GM19324 (cell line): ENCODE data around the gene WDR46.
"Not testable (repeated sequence)": the region's sequence is repeated elsewhere in the genome, so short reads cannot be mapped to it uniquely, and the experiment has no call there.

Experiments
- ATAC-seq: cut with Tn5 transposase; IDR thresholded peaks from one replicate; pipeline ENCODE4 v1.9.1; 2021; ENCODE audit warnings: mild to moderate bottlenecking, moderate library complexity; ENCODE audit not compliant: unreplicated experiment, low FRiP score

WDR46 gene

GRCh38 chr6:33271468-33272274 is 17.4 kb downstream of the WDR46 start, which contains the start of the genes RPS18 and VPS52:
RPS18 (plus strand) TSS chr6:33272075; CDS start chr6:33272120, 45 bp downstream.
VPS52 (minus strand) TSS chr6:33271876; CDS start chr6:33271675, 201 bp downstream.
- ATAC-seq, result peak; percentile 85

- ATAC-seq, result no peak
These were observed 17.9 kb downstream of the WDR46 start for GRCh38 chr6:33271117-33271467.

- no peak for ATAC-seq
These were observed 25.0 kb downstream of the WDR46 start for GRCh38 chr6:33264015-33264414.

GRCh38 chr6:33262490-33262889 is 26.5 kb downstream of the WDR46 start:
- not testable (repeated sequence) for ATAC-seq

GRCh38 chr6:33259032-33259431 is 30.0 kb downstream of the WDR46 start:
- no peak for ATAC-seq

GRCh38 chr6:33254591-33254990 is 34.4 kb downstream of the WDR46 start:
- no peak for ATAC-seq

- ATAC-seq, result no peak
These were observed 36.3 kb downstream of the WDR46 start for GRCh38 chr6:33252759-33253158.

- ATAC-seq, result no peak
These were observed 37.5 kb downstream of the WDR46 start for GRCh38 chr6:33251395-33252012.

- ATAC-seq, result no peak
These were observed 38.3 kb downstream of the WDR46 start for GRCh38 chr6:33250731-33251130.

- no peak for ATAC-seq
These were observed 39.1 kb downstream of the WDR46 start for GRCh38 chr6:33249732-33250630.

- peak; percentile 90 for ATAC-seq
These were observed 39.9 kb downstream of the WDR46 start for GRCh38 chr6:33248932-33249731.

- peak; percentile 12 for ATAC-seq
These were observed 40.5 kb downstream of the WDR46 start for GRCh38 chr6:33248643-33248931.

- peak; percentile 27 for ATAC-seq
These were observed 40.9 kb downstream of the WDR46 start for GRCh38 chr6:33247977-33248642.

GRCh38 chr6:33243476-33243875 is 45.6 kb downstream of the WDR46 start:
- ATAC-seq, result no peak

- no peak for ATAC-seq
These were observed 47.1 kb downstream of the WDR46 start for GRCh38 chr6:33241968-33242367.

- no peak for ATAC-seq
These were observed 51.3 kb downstream of the WDR46 start for GRCh38 chr6:33237741-33238140.

- no peak for ATAC-seq
These were observed 52.2 kb downstream of the WDR46 start for GRCh38 chr6:33236852-33237251.

GRCh38 chr6:33236328-33236727 is 52.7 kb downstream of the WDR46 start:
- no peak for ATAC-seq

GRCh38 chr6:33235221-33235634 is 53.8 kb downstream of the WDR46 start:
- ATAC-seq, result no peak
